ENCODE measurements around the gene CRYAB. TPM values are rescaled to one million over a fixed set of nuclear protein-coding genes. Genes with fewer than 3 reads are reported as not detected.

CRYAB gene
- total and polyA plus RNA-seq, 2 donors (not counting 1 experiment from before 2014, with no cell fraction given): not detected

DNA sequence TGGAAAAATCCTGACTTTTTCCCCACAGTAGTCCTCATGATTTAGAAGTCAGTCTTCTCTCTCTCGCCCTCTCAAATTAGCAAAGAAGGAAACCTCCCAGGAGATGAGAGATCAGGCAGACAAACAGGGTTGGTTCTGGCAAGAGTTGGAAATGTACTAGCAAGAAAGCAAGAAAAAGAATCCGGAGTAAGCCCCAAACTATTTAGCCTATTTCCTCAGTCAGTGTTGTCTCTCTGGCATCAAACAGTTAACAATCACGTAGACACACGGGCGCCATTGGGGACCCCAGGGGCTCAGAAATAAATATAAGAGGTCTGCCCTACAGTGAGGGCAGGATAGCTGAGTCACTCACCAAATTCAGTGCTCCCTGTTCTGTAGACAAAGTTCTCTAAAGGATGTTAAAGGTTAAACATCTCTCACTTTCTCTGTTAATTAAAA is 11.8 kb upstream of the CRYAB start:
- no peak overlapping the region for H3K4me3 Mint-ChIP-seq
- Histone ChIP-seq H3K9ac (ENCODE audit: low read length) (no peak overlapping the region), H3K4me3 (ENCODE audit: control extremely low read depth in 1 of 5, extremely low read depth in 1 of 5, insufficient read depth in 1 of 5, low read depth in 2 of 5, low read length in 4 of 5) (no peak overlapping the region), H3K79me2 (ENCODE audit: control insufficient read depth, insufficient read depth, low read length) (no peaks in the 10 kb centered on the region), H3K27me3 (replicated peaks in 1 of 4; ENCODE audit: control extremely low read depth in 1 of 4, control insufficient read depth in 3 of 4, insufficient read depth in 4 of 4, low read length in 3 of 4) (peaks cover 0 to 15% (median 0%) of the 10 kb centered on the region in 4 experiments), H3K4me2 (replicated peaks; ENCODE audit: low read depth, low read length, poor library complexity, severe bottlenecking) (no peak overlapping the region), H3K4me1 (ENCODE audit: control insufficient read depth in 2 of 2, insufficient read depth in 2 of 2, low read length in 2 of 2) (peaks cover 9 to 14% of the 10 kb centered on the region in 2 donors), H3K36me3 (replicated peaks in 1 of 2; ENCODE audit: control extremely low read depth in 1 of 2, control insufficient read depth in 1 of 2, extremely low read depth in 1 of 2, insufficient read depth in 2 of 2, low read length in 1 of 2) (no peaks in the 10 kb centered on the region), H4K20me1 (ENCODE audit: control insufficient read depth, insufficient read depth, low read length, poor library complexity, severe bottlenecking) (no peaks in the 10 kb centered on the region), H3K9me3 (ENCODE audit: control extremely low read depth in 1 of 3, control insufficient read depth in 2 of 3, insufficient read depth in 1 of 3, low read length in 2 of 3) (no peaks in the 10 kb centered on the region), H2AFZ (ENCODE audit: insufficient read depth, low read depth, low read length, poor library complexity, severe bottlenecking) (peak overlapping the region; percentile 12), H3K27ac (ENCODE audit: low read length in 2 of 2) (no peak overlapping the region)
- no peaks in the 10 kb centered on the region for H3K9me3 Mint-ChIP-seq (ENCODE audit: insufficient read depth)
- intact Hi-C loops (cut with micrococcal nuclease): no loop called here
- DNase-seq (no peak), ATAC-seq (ENCODE audit: low read depth) (no peak)
- WGBS (ENCODE audit: insufficient coverage): 93% methylated on average over 3 of the region's 5 CpGs
- H3K27me3 Mint-ChIP-seq: peaks cover 21% of the 10 kb centered on the region
- peaks cover 14% of the 10 kb centered on the region for H3K4me1 Mint-ChIP-seq
- POLR2A ChIA-PET: no interaction called here
- TF ChIP-seq EZH2 (IDR thresholded peaks at IDR 0.05; ENCODE audit: borderline replicate concordance, insufficient read depth, low read depth, low read length, poor library complexity, severe bottlenecking) (no peak), CTCF (IDR thresholded peaks at IDR 0.05) (no peak)
- CTCF ChIA-PET: interaction anchor here (0.6 kb wide), 1 partner anchor 356 kb away, joined by 3 read pairs; no protein-coding TSS in a partner anchor
- no peak overlapping the region for H3K27ac Mint-ChIP-seq

GRCh38 chr11:111922803-111923202 is 11.2 kb upstream of the CRYAB start:
- intact Hi-C loops (cut with micrococcal nuclease): no loop called here
- Histone ChIP-seq H3K27me3 (replicated peaks in 1 of 4; ENCODE audit: control extremely low read depth in 1 of 4, control insufficient read depth in 3 of 4, insufficient read depth in 4 of 4, low read length in 3 of 4) (peaks cover 0 to 15% (median 0%) of the 10 kb centered on the region in 4 experiments), H3K36me3 (replicated peaks in 1 of 2; ENCODE audit: control extremely low read depth in 1 of 2, control insufficient read depth in 1 of 2, extremely low read depth in 1 of 2, insufficient read depth in 2 of 2, low read length in 1 of 2) (no peaks in the 10 kb centered on the region), H3K27ac (ENCODE audit: low read length in 2 of 2) (no peak overlapping the region), H3K4me2 (replicated peaks; ENCODE audit: low read depth, low read length, poor library complexity, severe bottlenecking) (no peak overlapping the region), H2AFZ (ENCODE audit: insufficient read depth, low read depth, low read length, poor library complexity, severe bottlenecking) (no peak overlapping the region), H4K20me1 (ENCODE audit: control insufficient read depth, insufficient read depth, low read length, poor library complexity, severe bottlenecking) (no peaks in the 10 kb centered on the region), H3K9me3 (ENCODE audit: control extremely low read depth in 1 of 3, control insufficient read depth in 2 of 3, insufficient read depth in 1 of 3, low read length in 2 of 3) (no peaks in the 10 kb centered on the region), H3K9ac (ENCODE audit: low read length) (no peak overlapping the region), H3K4me1 (ENCODE audit: control insufficient read depth in 2 of 2, insufficient read depth in 2 of 2, low read length in 2 of 2) (peaks cover 9 to 14% of the 10 kb centered on the region in 2 donors), H3K4me3 (ENCODE audit: control extremely low read depth in 1 of 5, extremely low read depth in 1 of 5, insufficient read depth in 1 of 5, low read depth in 2 of 5, low read length in 4 of 5) (no peak overlapping the region), H3K79me2 (ENCODE audit: control insufficient read depth, insufficient read depth, low read length) (no peaks in the 10 kb centered on the region)
- ATAC-seq (ENCODE audit: low read depth): no peak
- no peak overlapping the region for H3K4me3 Mint-ChIP-seq
- 60% methylated on average over 1 of the region's 2 CpGs for WGBS (ENCODE audit: insufficient coverage)
- H3K27me3 Mint-ChIP-seq: peaks cover 27% of the 10 kb centered on the region
- ChIA-PET POLR2A (no interaction called here), CTCF (interaction anchor here (0.6 kb wide), 1 partner anchor 356 kb away, joined by 3 read pairs; no protein-coding TSS in a partner anchor)
- TF ChIP-seq EZH2 (IDR thresholded peaks at IDR 0.05; ENCODE audit: borderline replicate concordance, insufficient read depth, low read depth, low read length, poor library complexity, severe bottlenecking) (no peak), CTCF (IDR thresholded peaks at IDR 0.05) (no peak)
- H3K4me1 Mint-ChIP-seq: peaks cover 12% of the 10 kb centered on the region
- DNase-seq: no peak
- H3K9me3 Mint-ChIP-seq (ENCODE audit: insufficient read depth): no peaks in the 10 kb centered on the region
- H3K27ac Mint-ChIP-seq: no peak overlapping the region
